ENCODE data around the gene CASS4.

The CASS4 gene

DNA sequence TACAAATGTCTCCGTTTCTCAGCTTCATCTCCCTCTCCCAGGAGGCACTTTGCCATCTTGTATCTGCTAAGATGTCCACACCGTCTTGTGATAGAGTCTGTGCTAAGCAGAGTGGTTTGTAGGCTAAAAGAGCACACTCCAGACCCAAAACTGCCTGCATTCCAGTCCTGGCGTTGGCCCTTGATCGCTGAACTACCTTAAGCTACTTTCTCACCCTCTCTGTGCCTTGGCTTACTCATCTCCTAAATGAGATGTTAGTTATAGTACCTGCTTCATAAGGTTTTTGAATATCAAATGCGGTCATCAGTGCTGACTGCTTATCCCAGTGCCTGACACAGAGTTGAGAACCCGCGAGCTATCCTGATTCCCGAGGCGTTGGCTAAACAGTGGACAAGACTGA is 14.0 kb downstream of the CASS4 start:
- TF ChIP-seq GATA2 (IDR thresholded peaks at IDR 0.05; ENCODE audit: low read depth, low read length) = no peak
- no peak for TF ChIP-seq GATA3 (IDR thresholded peaks at IDR 0.05; ENCODE audit: low read depth, low read length)

GRCh38 chr20:56426926-56427325 is 14.9 kb downstream of the CASS4 start:
- TF ChIP-seq GATA2 (IDR thresholded peaks at IDR 0.05; ENCODE audit: low read depth, low read length) (no peak), GATA3 (IDR thresholded peaks at IDR 0.05; ENCODE audit: low read depth, low read length) (no peak)

GRCh38 chr20:56427797-56428196 is 15.7 kb downstream of the CASS4 start:
- no peak for TF ChIP-seq GATA3 (IDR thresholded peaks at IDR 0.05; ENCODE audit: low read depth, low read length)
- TF ChIP-seq GATA2 (IDR thresholded peaks at IDR 0.05; ENCODE audit: low read depth, low read length) = no peak

DNA sequence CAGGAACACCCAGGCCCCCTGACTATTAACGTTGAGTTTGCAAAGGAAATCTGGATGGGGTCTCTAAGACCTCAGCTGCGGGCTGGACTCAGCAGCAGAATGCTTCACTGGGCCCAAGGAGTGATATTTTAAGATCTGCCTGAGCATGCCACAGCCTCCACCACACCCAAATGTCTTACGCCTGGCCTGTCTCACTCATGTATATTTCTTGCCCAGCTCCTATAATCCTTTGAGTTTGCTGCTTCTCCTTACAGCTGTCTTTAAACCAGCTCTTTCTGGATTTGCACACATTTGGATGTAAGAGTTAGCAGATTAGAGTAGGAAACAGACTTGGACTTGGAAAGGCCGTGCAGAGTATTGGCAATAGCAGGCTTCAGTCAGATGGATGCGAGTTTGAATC is 16.4 kb downstream of the CASS4 start:
- TF ChIP-seq GATA2 (IDR thresholded peaks at IDR 0.05; ENCODE audit: low read depth, low read length) (no peak), GATA3 (IDR thresholded peaks at IDR 0.05; ENCODE audit: low read depth, low read length) (no peak)

GRCh38 chr20:56428881-56429280 is 16.8 kb downstream of the CASS4 start:
- TF ChIP-seq GATA3 (IDR thresholded peaks at IDR 0.05; ENCODE audit: low read depth, low read length) (no peak), GATA2 (IDR thresholded peaks at IDR 0.05; ENCODE audit: low read depth, low read length) (no peak)

GRCh38 chr20:56429502-56429901 is 17.4 kb downstream of the CASS4 start:
- no peak for TF ChIP-seq GATA3 (IDR thresholded peaks at IDR 0.05; ENCODE audit: low read depth, low read length)
- TF ChIP-seq GATA2 (IDR thresholded peaks at IDR 0.05; ENCODE audit: low read depth, low read length) = no peak

DNA sequence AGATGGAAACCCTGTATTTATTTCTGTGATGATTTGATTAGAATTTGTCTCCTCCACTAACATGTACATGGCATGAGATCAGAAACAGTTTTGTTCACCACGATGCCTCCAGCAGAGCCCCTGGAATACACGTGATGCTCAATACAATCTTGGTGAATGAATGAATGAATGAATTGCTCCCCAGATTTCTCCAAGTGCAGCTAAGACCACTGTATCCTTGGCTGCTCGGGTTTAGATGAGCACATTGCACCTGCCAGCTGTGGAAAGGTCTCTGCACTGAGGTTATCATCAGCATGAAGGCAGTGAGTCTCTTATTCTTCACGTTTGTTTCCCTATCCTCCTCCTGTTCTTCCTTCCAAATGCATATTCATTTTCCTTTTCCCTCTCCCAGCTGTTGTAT is 17.9 kb downstream of the CASS4 start:
- no peak for TF ChIP-seq GATA2 (IDR thresholded peaks at IDR 0.05; ENCODE audit: low read depth, low read length)
- TF ChIP-seq GATA3 (IDR thresholded peaks at IDR 0.05; ENCODE audit: low read depth, low read length) = no peak

GRCh38 chr20:56430461-56430860 is 18.4 kb downstream of the CASS4 start:
- TF ChIP-seq GATA3 (IDR thresholded peaks at IDR 0.05; ENCODE audit: low read depth, low read length) (no peak), GATA2 (IDR thresholded peaks at IDR 0.05; ENCODE audit: low read depth, low read length) (no peak)

GRCh38 chr20:56430957-56431356 is 18.9 kb downstream of the CASS4 start:
- TF ChIP-seq GATA2 (IDR thresholded peaks at IDR 0.05; ENCODE audit: low read depth, low read length) (no peak), GATA3 (IDR thresholded peaks at IDR 0.05; ENCODE audit: low read depth, low read length) (no peak)

GRCh38 chr20:56431471-56431870 is 19.4 kb downstream of the CASS4 start:
- TF ChIP-seq GATA2 (IDR thresholded peaks at IDR 0.05; ENCODE audit: low read depth, low read length) (no peak), GATA3 (IDR thresholded peaks at IDR 0.05; ENCODE audit: low read depth, low read length) (no peak)

GRCh38 chr20:56433221-56433879 is 21.3 kb downstream of the CASS4 start:
- TF ChIP-seq GATA2 (IDR thresholded peaks at IDR 0.05; ENCODE audit: low read depth, low read length) = no peak
- TF ChIP-seq GATA3 (IDR thresholded peaks at IDR 0.05; ENCODE audit: low read depth, low read length) = no peak

DNA sequence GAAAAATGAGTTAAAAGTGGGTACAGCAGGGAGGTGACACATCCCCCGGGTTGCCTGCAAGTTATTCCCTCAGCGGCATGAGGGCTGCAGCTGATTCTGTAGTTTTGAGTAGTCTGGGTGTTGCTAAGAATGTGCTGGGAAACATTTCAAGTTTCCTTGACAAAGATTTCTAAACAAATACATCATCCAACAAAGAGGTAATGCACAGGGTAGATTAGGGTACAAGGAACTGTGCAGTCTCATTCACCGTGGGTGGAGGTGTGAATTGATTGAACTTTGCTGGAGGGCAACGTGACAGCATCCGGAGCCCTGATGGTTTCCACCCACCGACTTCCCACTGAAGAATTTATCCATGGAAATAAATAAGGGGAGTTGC is 21.8 kb downstream of the CASS4 start:
- TF ChIP-seq GATA2 (IDR thresholded peaks at IDR 0.05; ENCODE audit: low read depth, low read length) = no peak
- TF ChIP-seq GATA3 (IDR thresholded peaks at IDR 0.05; ENCODE audit: low read depth, low read length) = no peak

DNA sequence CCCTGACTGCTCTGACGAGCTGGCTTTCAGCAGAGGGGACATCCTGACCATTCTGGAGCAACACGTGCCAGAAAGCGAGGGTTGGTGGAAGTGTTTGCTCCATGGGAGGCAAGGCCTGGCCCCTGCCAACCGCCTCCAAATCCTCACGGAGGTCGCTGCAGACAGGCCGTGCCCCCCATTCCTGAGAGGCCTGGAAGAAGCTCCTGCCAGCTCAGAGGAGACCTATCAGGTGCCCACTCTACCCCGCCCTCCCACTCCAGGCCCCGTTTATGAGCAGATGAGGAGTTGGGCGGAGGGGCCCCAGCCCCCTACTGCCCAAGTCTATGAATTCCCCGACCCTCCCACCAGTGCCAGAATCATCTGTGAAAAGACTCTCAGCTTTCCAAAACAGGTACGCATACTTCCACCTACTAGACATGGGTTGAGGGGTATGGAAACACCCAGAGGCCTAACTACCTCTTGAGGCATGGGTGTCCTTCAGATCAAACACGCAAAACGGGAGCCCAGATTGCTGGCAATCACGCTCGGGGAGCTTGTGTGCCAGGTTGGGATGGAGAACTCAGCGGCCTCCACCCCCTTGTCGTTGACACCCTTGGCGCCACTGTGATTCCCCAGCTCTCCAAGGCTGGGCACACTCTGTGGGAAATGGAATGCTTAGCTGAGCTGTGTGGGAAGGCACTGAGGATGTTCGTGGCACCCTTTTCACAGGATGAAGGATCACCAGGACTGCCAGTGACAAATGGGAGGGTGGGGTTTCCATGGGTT is 25.3 kb downstream of the CASS4 start:
- no peak for TF ChIP-seq GATA3 (IDR thresholded peaks at IDR 0.05; ENCODE audit: low read depth, low read length)
- no peak for TF ChIP-seq GATA2 (IDR thresholded peaks at IDR 0.05; ENCODE audit: low read depth, low read length)

DNA sequence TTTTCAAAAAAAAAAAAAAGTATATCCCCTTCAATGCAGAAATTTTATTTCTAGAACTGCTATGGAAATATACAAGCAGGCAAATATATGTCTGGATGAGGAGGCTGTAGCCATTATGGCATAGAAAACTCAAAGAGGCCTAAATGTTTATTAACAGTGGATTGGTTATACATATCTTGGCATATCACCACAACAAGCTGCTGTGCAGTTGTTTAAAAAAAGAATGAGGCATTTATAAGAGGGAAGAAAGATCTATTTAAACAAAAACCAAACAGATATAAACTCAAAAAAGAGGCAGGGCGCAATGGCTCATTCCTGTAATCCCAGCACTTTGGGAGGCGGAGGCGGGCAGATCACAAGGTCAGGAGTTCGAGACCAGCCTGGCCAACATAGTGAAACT is 26.2 kb downstream of the CASS4 start:
- TF ChIP-seq GATA2 (IDR thresholded peaks at IDR 0.05; ENCODE audit: low read depth, low read length) = no peak
- no peak for TF ChIP-seq GATA3 (IDR thresholded peaks at IDR 0.05; ENCODE audit: low read depth, low read length)

- TF ChIP-seq GATA3 (IDR thresholded peaks at IDR 0.05; ENCODE audit: low read depth, low read length) = no peak
Measured at GRCh38 chr20:56439771-56440291, 27.8 kb downstream of the CASS4 start.

Data from SH-SY5Y (cell line).